Measurements from ENCODE around the gene MCTP1.
"Not testable (repeated sequence)": the region's sequence is repeated elsewhere in the genome, so short reads cannot be mapped to it uniquely, and the experiment has no call there.

MCTP1 gene

DNA sequence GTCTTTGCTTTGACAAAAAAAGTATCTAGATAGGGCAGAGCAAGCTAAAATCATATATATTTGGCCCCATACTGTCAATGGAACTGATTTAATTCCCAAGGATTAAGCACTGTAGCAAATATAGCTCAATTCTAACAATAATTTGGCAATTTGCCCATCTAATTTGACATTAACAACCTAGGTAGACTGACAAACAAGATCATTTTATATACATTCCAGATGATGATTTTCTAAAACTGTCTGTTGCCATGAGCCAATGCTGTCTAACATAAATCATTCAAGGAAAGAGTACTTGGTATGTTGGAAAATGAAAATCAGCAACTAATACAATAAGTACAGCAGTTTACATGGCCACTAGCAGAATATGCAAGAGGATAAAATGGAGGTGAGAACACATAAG is 32.1 kb downstream of the MCTP1 start:
- DNase-seq (ENCODE audit: low read depth, low spot score): no peak

- no peak for DNase-seq (ENCODE audit: low read depth, low spot score)
These were observed 33.7 kb downstream of the MCTP1 start for GRCh38 chr5:95251185-95251584.

DNA sequence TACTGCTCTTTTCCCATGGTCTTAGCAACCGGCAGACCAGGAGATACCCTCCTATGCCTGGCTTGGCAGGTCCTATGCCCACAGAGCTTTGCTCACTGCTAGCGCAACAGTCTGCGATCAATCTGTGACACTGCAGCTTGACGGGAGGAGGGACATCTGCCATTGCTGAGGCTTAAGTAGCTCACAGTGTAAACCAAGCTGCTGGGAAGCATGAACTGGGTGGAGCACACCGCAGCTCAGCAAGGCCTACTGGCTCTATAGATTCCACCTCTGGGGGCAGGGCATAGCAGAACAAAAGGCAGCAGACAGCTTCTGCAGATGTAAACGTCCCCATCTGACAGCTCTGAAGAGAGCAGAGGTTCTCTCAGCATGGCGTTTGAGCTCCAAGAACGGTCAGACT is 40.4 kb downstream of the MCTP1 start:
- DNase-seq (ENCODE audit: low read depth, low spot score): no peak

GRCh38 chr5:95241635-95242034 is 43.3 kb downstream of the MCTP1 start:
- DNase-seq (ENCODE audit: low read depth, low spot score): no peak

- DNase-seq (ENCODE audit: low read depth, low spot score): no peak
These were observed 43.7 kb downstream of the MCTP1 start for GRCh38 chr5:95241161-95241560.

GRCh38 chr5:95238560-95239325 is 46.2 kb downstream of the MCTP1 start:
- no peak for DNase-seq (ENCODE audit: low read depth, low spot score)

DNA sequence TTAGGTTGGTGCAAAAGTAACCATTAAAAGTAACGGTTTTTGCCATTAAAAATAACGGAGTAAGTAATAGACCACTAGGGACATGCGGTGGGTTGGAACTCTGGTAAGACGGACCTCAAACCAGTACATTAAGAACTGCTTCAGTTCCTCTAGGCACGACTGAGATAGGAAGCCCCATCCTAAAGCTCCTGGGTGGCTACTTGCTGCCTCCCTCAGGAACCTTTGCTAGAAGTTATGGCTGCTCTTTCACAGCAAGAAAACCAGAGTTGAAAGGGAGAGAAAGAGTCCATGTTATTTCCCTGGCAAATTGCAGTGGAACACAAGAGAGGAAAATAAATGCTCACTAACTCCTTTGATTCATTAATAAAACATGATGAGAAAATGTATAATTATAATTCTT is 47.6 kb downstream of the MCTP1 start:
- DNase-seq (ENCODE audit: low read depth, low spot score): no peak

GRCh38 chr5:95235439-95235982 is 49.4 kb downstream of the MCTP1 start:
- DNase-seq (ENCODE audit: low read depth, low spot score): no peak

GRCh38 chr5:95229646-95230045 is 55.2 kb downstream of the MCTP1 start:
- DNase-seq (ENCODE audit: low read depth, low spot score): no peak

GRCh38 chr5:95224701-95225459 is 60.0 kb downstream of the MCTP1 start:
- DNase-seq (ENCODE audit: low read depth, low spot score): no peak

DNA sequence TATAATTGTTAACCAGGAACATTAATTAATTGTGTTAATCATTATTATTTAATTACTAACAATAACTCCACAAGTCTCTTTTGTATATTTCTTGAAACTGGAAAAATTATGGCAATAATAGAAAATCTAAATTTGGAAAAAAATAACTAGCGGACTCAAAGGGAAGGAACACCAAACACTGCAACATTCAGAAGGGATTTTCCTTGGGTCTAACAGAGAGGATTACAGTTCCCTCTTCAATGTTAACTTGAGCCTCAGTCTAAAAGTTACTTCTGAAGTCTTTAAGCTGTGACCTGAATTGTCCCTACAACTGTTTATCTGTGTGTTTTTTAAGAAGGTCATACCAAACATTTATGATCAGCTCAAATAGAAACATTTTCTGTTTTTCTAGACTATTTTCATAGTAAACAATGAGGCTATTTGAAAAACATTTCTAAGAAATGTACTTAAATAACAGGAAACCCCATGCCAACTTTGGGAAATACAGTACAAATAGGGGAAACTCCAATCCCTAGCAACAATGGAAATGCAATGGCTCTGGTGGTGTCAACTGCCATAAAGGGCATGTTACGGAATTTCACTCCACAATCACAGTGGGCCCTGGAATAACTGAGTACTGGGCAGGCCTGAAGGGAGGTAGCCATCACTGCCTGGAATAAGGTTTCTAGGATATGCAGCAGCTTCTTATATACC is 61.2 kb downstream of the MCTP1 start:
- no peak for DNase-seq (ENCODE audit: low read depth, low spot score)

GRCh38 chr5:95222836-95223235 is 62.1 kb downstream of the MCTP1 start:
- no peak for DNase-seq (ENCODE audit: low read depth, low spot score)

DNA sequence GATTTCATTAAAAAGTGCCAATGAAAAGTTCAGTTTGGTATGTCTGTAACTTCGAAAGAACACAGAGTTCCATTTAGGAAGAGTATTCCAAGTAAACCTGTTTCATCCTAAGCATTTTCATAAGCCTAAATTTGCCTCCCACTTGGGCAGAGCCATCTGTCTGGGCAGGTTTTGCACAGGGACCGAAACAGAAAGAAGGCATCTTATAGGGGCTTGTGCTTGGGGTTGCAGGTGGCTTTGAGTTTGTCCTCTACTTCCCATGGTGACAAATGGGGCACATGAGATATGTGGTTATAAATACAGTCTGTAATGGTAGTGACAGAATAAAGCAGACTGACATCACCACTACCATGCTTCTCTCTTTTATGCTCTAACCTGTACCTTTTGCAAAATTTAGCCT is 63.7 kb downstream of the MCTP1 start:
- DNase-seq (ENCODE audit: low read depth, low spot score): no peak

DNA sequence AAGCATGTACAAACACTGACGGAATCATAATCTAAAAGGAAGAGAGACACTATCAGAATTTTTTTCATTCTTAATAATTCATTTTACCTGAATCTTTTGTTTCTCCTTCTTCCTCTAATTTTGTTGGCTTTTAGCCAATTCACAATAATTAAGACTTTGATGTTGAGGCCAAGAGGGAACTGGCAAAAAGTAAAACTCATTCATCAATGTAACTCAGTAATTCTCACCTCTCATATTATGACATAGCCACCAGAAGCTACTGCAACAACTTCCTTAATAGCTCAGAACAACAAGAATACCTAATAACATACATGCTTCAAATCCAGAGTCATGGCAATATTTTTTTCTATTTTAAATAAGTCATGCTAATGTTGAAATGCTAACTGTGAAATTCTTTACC is 64.5 kb downstream of the MCTP1 start:
- no peak for DNase-seq (ENCODE audit: low read depth, low spot score)

DNA sequence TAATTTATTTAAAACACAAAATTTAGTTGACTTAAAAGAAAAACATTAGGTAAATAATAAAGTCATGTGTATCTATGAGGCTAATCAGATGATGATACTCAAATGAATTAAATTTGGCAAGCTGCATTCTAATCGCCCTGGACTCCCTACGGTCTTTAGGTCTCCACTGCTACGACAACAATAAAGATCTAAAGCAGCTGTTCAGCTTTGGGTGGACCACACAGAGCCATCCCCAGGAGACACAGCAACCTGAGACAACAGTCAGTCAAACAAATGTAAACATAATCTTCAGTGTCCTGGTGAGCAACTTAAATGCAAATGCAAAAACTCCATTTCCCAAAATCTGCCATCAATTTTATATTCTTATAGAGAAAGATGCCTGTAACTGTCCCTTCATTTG is 65.5 kb downstream of the MCTP1 start:
- DNase-seq (ENCODE audit: low read depth, low spot score): no peak

DNA sequence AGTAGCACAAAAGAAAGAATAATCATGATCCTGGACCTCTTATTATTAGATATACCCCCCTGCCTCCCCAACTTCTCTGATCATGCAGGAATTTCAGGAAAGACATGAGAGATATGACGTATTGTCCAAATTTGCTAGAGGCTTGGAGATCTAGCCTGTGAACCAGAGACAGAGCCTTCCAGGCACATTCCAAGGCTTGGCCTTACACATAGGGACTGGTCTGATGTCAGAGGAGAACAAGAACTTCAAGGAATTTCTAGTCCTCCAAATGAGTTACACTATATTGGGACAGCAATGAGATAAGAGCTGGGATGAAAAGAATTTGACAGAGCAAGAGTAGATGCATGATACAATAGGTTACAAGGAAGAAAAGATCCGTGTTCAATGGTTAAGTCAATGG is 67.0 kb downstream of the MCTP1 start:
- DNase-seq (ENCODE audit: low read depth, low spot score): no peak

GRCh38 chr5:95217351-95217750 is 67.5 kb downstream of the MCTP1 start:
- DNase-seq (ENCODE audit: low read depth, low spot score): no peak

GRCh38 chr5:95216136-95216955 is 68.5 kb downstream of the MCTP1 start:
- no peak for DNase-seq (ENCODE audit: low read depth, low spot score)

DNA sequence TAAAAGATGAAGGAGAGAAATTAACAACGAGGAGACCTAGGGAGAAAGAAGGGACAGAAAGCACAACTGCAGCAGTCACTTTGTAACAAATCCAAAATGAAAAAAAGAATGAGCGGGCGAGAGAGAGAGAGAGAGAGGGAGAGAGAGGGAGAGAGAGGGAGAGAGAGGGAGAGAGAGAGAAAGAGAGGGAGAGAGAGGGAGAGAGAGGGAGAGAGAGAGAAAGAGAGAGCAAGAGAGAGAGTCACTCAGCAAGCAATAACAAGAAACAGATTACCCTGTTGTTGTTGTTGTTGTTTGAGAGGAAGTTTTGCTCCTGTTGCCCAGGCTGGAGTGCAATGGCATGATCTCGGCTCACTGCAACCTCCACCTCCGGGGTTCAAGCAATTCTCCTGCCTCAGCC is 77.1 kb downstream of the MCTP1 start:
- not testable (repeated sequence) for DNase-seq (ENCODE audit: low read depth, low spot score)

GRCh38 chr5:95194856-95195255 is 90.0 kb downstream of the MCTP1 start:
- DNase-seq (ENCODE audit: low read depth, low spot score): no peak

- DNase-seq (ENCODE audit: low read depth, low spot score): no peak
These were observed 93.6 kb downstream of the MCTP1 start for GRCh38 chr5:95191330-95191729.

All from activated CD4-positive, CD25-positive, alpha-beta regulatory T cell treated with anti-CD3 and anti-CD28 coated beads, Interleukin-2, amount 50 U/mL, for 16 hours (primary cell).